HG02610 (cell line): ENCODE results near the gene MYO18B.
"Not testable (repeated sequence)": the region's sequence is repeated elsewhere in the genome, so short reads cannot be mapped to it uniquely, and the experiment has no call there.

Source experiments
- ATAC-seq: cut with Tn5 transposase; IDR thresholded peaks from one replicate; pipeline ENCODE4 v1.9.1; 2021; ENCODE audit warnings: mild to moderate bottlenecking, moderate library complexity; ENCODE audit not compliant: unreplicated experiment

The MYO18B gene

DNA sequence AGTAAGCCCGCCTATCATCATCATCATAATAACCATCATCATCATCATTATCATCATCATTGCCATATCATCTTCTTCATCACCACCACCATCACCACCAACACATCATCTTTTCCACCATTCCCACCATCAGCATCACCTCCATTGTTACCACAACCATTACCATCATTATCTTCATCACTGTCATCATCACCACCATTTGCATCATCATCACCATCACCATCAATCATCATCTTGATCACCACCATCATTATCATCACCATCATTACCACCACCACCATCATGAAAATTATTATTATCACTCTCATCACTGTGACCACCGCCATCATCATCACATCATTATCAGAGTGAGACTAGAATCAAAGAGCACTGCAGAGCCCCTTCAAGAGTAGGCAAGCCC, 227.9 kb downstream of the MYO18B start:
- ATAC-seq, result no peak

DNA sequence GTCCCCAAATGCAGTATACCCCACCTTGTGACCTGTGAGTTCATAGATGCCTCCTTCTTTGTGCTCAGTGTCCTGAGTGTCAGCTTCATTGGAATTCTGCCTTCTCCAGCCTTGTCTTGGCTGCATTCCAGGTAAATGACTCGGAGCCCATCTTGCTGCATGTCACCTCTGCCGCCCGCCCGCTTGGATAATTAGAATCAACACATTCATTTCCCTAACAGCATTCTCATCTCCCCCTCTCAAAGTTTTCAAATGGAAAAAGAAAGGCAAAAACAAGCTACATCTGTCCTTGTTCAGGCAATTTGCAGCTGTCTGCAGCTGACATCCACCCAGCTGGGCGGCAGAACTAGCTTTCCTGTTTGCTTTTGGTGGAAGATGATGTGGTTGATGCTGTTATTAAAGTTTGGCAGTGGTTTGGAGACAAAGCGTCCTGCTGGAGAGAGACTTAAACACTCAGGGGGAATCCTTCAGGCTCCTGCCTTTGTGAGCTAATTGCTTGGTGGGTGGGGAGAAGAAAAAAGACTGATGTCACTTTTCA, 228.5 kb downstream of the MYO18B start:
- no peak for ATAC-seq

DNA sequence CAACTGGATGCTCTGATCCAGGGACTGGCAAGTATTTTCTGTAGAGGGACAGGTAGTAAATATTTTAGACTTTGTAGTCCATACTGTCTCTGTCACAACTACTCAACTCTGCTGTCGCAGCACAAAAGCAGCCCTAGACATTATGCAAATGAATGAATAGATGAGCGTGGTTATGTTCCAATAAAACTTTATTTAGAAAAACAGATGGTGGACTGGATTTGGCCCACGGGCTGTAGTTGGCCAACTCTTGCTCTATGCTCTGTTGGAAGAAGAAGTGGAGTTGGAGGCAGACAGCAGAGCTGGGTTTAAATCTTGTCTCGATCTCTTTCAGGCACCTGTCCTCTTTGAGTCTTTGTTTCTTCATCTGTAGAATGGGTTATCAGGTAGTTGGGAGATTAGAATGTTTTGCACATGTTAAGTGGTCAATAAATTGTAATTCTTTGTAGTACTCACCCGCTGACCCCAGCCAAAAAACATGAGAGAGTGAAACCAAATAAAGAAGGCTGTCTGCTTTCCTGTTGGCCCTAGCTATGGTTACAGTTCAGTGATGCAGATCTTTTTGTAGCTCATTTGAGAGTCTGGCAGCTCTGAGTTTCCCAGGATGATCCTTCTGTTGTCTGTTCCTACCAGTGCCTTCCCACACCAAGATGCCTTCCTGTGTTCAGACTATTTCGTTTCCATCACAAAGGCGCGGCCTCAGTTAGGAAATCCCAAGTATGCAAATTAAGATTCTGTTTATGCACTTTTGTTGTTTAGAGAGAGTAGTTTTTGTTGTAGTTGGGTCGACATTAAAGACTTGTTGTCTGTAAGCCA, 229.2 kb downstream of the MYO18B start:
- no peak for ATAC-seq

DNA sequence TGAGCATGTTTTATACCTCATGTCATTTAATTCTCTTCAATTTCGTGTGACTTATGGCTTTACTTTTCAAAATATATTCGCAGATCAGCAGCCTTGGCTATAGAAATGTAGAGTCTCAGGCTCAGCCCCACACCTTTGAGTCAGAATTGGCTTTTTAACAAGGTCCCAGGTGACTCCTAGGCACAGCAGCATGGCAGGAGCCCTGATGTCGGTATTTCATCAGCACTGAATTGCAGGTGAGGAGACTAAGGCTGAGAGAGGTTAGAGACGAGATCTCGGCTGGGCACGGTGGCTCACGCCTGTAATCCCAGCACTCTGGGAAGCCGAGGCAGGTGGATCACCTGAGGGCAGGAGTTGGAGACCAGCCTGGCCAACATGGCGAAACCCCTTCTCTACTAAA, 230.4 kb downstream of the MYO18B start:
- ATAC-seq, result no peak

DNA sequence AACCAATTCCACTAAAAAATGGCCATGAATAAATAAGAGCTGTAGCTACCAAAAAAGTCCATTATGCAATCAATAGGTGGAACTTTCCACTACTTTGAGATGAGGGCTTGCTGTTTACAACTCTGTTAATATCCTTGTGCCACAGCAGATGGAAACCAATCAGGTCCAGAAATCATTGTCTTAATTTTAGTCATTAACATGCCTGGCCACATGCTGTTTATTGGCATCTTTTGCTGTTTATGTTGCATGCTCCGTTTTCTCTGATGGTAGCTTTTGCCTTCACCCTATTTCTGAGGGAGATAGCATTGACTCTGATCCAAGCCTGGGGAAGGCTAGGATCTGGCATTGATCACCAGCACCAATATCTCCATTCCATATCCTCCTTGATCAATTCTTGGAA, 234.4 kb downstream of the MYO18B start:
- no peak for ATAC-seq

DNA sequence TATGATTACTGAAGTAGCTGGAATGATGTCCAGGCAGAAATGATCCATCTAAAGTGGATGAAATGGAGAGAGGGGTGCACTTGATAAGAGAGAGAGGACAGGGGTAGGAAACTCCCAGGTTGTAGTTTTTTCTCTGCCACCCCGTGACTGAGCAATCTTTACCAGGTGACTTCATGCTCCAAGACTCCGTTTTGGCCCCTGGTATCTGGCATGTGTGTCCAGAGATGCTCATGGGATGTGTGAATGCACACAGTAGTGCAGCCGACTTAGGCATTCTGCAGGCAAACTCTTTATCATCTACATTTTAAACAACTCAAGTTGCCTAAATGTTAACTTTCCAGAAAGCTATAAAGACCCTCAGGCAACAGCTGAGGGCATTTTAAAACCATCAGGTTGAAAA, 238.0 kb downstream of the MYO18B start:
- ATAC-seq, result no peak

DNA sequence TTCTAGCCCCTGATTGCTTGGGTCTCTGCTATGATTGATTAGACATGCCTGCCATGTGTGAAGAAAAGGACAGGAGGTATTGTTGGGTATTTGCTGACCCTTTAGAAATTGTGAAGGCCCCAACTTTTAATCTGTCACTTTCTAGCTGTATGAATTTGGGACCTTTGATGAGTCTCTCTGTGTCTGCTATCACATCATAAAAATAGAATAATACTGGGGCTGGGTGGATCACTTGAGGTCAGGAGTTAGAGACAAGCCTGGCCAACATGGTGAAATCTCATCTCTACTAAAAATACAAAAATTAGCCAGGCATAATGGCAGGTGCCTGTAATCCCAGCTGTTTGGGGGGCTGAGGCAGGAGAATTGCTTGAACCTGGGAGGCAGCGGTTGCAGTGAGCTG, 242.9 kb downstream of the MYO18B start:
- not testable (repeated sequence) for ATAC-seq

DNA sequence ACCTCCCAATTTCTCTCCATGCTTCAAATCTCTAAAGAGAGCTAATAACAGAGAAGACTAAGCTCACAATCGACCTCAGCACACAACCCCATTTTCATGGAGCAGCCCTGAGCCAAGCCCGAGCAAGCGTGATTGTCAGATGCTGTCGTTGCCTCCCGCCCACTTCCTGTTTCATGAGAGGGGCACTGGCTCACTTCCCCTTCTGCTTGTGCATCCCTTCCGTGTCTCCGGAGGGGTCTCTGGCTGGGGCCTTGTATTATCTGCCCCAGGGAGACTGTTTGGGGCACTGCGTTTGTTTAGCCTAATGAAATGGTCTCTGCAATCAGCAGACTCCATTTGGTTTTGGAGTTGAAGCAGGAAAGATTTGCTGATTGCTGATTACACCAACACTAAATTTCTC, 246.0 kb downstream of the MYO18B start:
- no peak for ATAC-seq

DNA sequence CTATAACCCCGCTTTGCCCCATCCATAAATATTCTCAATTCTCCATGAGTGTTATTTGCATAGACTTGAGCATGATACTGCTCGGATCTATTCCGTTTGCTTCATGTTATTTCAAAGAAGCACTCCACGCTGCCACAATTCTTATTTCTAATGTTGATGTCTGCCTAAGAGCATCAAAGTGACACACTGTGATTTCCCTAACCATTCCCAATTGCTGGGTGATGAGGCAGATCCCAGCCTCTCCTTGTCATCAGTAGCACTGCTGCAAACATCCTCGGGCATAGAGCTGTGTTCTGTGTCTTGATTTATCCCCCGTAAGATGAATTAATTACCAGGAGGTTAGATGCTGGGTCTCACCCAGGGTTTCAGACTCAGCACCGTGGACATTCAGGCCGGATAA, 249.0 kb downstream of the MYO18B start:
- ATAC-seq, result no peak

DNA sequence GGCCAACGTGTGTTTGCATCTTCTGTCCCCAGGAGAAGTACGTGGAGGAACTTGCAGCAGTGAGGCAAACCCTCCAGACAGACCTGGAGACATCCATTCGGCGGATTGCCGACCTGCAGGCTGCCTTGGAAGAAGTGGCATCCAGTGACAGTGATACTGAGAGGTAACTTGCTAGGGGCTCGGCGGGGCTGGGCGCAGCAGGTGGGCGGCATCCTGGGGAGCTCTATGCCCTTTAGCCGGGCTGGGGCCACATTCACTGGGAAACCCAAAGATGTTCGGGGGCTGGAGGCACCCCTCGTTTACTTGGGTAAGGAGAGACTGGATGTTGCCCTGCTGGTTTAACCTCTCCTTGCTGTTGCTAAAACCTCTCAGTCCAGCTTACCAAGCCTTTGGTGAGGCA, 250.3 kb downstream of the MYO18B start:
- ATAC-seq, result no peak

DNA sequence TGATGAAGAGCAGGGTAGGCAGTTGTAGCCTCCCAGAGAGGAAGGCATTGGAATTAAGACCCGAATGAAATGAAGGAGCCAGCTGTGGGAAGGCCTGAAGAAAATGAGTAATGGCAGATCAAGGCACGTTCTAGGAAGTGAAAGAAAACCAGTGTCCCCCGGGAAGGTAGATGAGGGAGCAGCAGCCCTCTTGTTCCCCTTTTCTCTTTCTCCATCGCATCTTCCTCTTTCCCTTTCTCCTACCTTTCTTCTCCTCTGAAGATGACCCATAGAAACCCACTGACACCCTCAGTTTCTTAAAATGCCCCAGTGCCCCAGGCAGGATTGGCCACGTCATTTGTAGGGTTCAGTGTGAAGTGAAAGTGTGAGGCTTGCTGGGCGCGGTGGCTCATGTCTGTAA, 254.7 kb downstream of the MYO18B start:
- ATAC-seq, result no peak

DNA sequence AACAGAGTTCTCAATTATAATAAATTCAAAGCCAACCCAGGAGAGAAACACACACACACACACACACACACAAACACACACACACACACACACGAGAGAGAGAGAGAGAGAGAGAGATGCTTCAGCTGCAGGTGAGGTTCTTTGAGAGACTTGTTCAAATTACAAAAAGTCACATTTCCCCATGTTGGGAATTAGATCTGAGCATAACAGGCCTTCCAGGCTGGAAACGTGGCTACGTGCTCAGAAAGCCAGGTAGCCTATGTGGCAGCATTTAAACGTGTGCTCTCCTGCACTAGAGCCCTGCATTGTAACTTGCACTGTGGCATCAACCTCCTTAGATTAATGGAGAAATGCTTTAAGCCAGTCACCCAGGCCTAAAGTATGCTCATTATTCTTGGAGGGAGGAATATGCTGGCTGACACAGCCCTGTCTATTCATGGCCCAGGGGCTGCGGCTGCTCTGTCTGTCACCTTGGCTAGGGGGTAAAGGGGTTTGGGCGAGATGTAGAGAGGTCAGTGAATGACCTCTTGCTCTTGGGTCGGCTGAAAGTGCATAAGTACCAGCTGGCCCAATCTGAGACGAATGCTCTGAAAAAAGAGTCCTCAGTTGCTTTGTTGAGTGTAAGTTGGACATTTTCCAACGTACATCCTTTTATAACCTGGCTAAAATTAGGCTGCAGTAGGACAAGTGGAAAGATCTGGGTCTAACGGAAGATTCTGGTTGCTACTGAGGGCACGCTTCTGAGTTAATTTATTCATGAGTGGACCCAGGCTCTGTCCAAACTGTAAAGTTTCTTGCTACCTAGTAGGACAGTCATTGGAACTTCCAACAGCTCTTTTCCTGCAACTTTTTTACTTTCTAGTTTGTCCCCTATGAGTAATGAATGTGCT, 256.1 kb downstream of the MYO18B start:
- ATAC-seq, result no peak

DNA sequence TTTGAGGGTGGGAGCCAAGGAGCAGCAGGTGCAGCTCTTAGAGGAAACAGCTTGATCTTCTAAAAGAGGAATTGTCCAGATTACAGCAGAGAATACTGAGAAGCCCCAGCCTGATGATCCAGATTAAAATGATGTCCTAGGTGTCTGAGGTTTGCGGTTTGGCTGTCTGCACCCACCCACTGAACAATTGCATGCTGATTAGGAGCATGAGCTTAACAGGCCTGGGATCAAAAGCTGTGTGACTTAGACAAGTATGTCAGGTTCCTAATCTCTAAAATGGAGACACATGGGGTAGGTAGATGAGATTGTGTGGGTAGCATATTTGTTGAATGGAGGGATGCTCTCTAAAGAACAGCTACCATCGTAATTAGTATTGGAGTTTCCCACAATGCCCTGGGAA, 260.5 kb downstream of the MYO18B start:
- ATAC-seq, result no peak

DNA sequence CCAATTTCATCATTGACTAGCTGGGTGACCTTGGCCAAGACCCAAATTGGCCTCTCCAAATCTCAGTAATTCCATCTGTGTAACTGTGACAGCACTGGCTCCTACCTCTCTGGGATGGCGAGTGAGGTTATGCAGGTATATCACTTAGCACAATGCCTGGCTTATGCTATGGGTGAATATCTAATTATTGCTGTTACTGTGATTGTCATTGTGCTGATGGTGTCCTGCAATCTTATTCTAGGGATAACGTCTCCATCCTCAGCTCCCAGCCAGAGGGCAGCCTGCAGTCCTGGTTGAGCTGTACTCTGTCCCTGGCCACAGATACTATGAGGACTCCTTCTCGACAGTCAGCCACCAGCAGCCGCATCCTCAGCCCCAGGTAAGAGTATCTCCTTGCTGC, 262.5 kb downstream of the MYO18B start:
- ATAC-seq, result no peak

DNA sequence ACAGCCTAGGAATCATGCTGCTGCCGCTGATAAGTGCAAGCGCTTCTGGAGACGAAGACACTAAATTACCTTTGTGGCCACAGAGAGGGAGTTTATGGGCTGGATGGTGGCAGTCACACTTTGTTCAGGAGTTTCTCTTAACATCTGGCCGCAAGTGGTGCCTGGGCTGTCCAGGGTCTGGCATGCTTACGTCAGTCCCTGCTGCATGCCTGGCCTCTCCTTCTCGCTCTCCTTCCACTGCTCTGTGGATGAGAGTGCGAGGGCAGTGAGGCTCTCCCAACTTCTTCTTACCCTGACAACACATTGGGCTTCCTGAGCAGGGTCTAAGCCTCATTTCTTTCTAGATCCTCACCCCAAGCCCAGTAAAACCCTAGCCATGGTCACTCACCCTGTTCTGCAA, 266.6 kb downstream of the MYO18B start:
- no peak for ATAC-seq

DNA sequence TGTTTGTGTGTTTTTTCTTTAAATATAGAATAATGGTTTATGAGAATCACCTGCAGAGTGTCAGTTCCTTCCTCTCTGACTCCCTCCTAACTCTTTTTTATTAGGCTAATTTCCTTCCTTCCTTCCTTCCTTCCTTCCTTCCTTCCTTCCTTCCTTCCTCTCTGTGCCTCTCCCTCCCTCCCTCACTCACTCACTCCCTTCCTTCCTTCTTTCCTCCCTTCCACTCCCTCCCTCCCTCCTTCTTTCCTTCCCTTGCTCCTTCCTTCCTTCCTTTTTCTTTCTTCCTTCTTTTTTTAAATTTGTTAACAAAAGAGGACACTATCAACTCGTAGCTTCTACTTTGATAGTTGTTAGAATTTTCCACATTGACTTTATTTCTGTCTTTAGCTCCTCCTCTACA, 274.9 kb downstream of the MYO18B start:
- no peak for ATAC-seq

DNA sequence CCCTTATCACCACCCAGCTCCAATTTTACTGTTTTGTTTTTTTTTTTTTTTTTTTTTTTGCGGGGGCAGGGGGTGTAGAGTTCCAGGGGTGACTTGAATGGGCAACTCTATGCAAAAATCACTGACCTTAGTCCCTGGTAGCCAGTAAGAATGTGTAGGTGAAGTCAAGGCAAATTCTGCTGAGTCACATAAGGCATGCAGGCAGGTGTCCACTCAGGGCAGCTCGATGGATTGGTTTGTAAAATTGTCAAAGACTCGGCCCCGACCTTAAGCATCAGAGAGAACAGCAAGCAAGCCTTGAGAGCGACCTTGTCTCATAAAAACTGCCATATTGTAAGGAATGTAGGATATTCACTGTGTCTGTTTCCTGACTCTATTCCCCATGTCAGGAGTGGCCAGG, 275.9 kb downstream of the MYO18B start:
- no peak for ATAC-seq

DNA sequence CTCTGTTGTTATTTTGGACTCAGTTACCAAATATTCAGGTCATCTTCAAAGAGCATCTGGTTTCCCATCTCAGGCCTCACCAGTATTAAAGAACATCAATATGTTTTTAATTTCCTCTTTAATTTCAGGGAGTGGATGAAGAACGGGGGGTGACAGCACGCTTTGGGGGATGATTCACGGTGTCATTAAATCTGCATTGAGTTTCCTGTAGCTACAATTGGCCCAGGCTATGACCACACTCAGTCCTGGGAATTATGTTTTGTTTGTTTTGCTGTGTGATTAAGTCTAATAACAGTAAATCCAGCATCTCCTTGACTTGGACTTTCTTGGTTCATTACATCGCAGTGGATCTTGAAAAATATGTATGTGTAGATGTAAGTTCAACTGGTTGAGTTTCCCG, 277.6 kb downstream of the MYO18B start:
- ATAC-seq, result no peak

DNA sequence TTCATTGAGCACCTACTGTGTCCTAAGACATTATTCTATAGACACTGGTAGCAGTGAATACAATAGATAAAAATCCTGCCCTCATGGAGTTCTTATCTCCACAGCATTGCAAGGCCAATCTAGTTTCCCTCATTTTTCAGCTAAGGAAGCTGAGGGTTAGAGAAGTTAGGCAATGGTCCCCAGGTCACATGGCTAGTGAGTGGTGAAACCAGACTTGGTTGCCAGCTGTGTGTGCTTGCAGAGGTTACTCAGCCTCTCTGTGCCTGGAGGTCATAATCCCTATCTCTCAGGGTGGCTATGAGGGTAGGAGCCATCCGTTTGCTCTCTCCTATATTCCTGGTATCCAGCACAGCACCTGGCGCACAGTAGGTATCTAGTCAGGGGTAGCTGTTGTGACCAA, 279.5 kb downstream of the MYO18B start:
- no peak for ATAC-seq

DNA sequence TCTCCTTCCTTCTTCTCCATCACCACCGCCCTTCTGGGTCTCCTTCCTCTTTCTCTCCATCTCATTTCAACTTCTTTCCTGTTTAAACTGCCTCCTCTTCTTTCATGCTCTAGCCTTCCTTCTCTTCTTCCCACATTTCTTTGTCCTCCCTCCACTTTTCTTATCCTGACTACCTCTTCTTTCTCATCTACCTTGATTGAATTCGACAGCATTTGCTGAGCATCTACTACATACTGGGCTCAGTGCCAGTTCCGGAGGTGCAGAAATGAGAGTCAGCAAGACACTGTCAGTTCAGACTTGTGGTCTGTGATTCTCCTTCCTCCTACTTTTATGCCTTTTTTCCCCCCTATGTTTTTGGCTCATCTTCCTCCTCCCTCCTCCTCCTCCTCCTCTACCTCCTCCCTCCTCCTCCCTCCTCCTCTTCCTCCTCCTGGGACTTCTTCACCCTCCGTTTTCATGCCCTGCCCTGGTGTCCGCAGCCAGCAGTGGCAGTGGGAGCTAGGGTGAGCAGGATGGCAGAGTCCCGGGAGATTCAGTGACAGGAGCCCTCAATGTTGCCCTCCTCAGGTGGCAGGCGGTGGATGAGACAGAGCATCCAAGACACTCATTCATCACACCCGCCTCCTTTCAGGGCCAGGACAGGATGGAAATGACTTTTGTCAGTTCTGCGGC, 281.3 kb downstream of the MYO18B start:
- ATAC-seq, result no peak

DNA sequence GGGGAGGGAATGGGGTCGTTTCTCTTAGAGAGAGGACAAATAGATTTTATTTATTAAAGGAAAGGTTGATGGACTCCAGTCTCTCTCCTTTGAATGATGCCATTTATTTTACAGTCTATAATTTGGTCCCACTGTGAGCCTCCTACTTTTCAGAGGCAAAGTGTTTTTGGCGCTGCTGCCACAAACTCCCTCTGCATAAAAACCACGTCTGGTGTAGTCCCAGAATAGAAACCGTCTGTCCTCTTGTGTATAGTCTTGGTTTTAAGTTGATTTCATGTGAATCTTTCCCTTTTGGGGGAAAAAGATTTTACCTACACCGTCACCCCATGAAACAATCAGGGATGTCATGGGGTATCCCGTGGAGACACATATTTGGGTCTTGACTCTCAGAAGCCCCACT, 283.6 kb downstream of the MYO18B start:
- no peak for ATAC-seq
